GM12878 (cell line): ENCODE results near the gene FABP1. TPM values are rescaled to one million over a fixed set of nuclear protein-coding genes. Genes with fewer than 3 reads are reported as not detected.

Experiments used
- ATAC-seq: fragments of 200-7000 bp; cut with Tn5 transposase; 3 replicates; pipeline ENCODE4 v1.9.1; 2020; ENCODE audit warnings: mild to moderate bottlenecking, moderate library complexity
- BruUV-seq: library from RNA; stranded (reverse); fragments of 400-500 nt; replicated peaks from 2 replicates; lab custom pipeline; 2021; lab: Mats Ljungman, UMichigan
- CTCF ChIA-PET: fragments of 300-600 bp; sonication (Branson Sonifier 250); formaldehyde crosslinking; extraction: SDS; loops from one replicate; lab custom pipeline; 2021; ENCODE audit warnings: inconsistent platforms; lab: Yijun Ruan, JAX
- POLR2A ChIA-PET: fragments of 350-600 bp; formaldehyde crosslinking; extraction: SDS; loops from one replicate; lab custom pipeline; 2021; ENCODE audit warnings: inconsistent platforms; lab: Charles Lee
- RAD21 ChIA-PET: fragments of 300-600 bp; sonication (Branson Sonifier 250); formaldehyde crosslinking; loops from one replicate; lab custom pipeline; 2023; ENCODE audit warnings: antibody characterized with exemption; ENCODE audit not compliant: unreplicated experiment; lab: Charles Lee
- SMC1A ChIA-PET: fragments of 300-600 bp; sonication (Branson Sonifier 250); formaldehyde crosslinking; loops from one replicate; lab custom pipeline; 2023; ENCODE audit not compliant: unreplicated experiment, uncharacterized antibody; lab: Charles Lee
- DNase-seq: peaks from one replicate; pipeline ENCODE4 v3.0.0-alpha.2; 2011; ENCODE audit warnings: low read depth, low spot score
- FAIRE-seq: peaks from 3 replicates; lab custom pipeline; 2011; peaks lifted over from hg19 to GRCh38; lab: Jason Lieb, UNC
- H2AFZ ChIP-seq: 2 replicates; pipeline ENCODE4 v1.6.0; 2011; ENCODE audit warnings: low read depth, low read length, control low read depth; ENCODE audit not compliant: control insufficient read depth
- H3K27ac ChIP-seq: 2 replicates; pipeline ENCODE4 v1.5.1; 2011; ENCODE audit warnings: control low read depth; ENCODE audit not compliant: control insufficient read depth, insufficient read depth
- H3K27me3 ChIP-seq, 2 experiments: replicated peaks in 1 of 2; 2 replicates each; pipeline versions ENCODE4 v1.6.0 to v1.6.1; 2011; ENCODE audit warnings: low read length in 1 of 2; ENCODE audit not compliant: control insufficient read depth in 2 of 2, insufficient read depth in 2 of 2
- H3K36me3 ChIP-seq, 2 experiments: 2 replicates each; pipeline ENCODE4 v1.5.1; 2011; ENCODE audit warnings: low read length in 1 of 2; ENCODE audit not compliant: control insufficient read depth in 2 of 2, insufficient read depth in 2 of 2
- H3K4me1 ChIP-seq: 2 replicates; pipeline ENCODE4 v1.6.1; 2011; ENCODE audit warnings: mild to moderate bottlenecking, low read length, moderate library complexity, mixed read lengths; ENCODE audit not compliant: control insufficient read depth, insufficient read depth
- H3K4me2 ChIP-seq: 2 replicates; pipeline ENCODE4 v1.6.0; 2011; ENCODE audit warnings: control low read depth; ENCODE audit not compliant: control insufficient read depth, insufficient read depth
- H3K4me3 ChIP-seq: fragments of 200-600 bp; sonication (generic); 2 replicates; pipeline ENCODE4 v1.5.1; 2016
- H3K79me2 ChIP-seq: 2 replicates; pipeline ENCODE4 v1.6.0; 2011; ENCODE audit warnings: low read length; ENCODE audit not compliant: control insufficient read depth, insufficient read depth
- H3K9ac ChIP-seq: 2 replicates; pipeline ENCODE4 v1.8.0; 2011; ENCODE audit warnings: low read length, control low read depth, mixed read lengths; ENCODE audit not compliant: control insufficient read depth, insufficient read depth
- H3K9me3 ChIP-seq: replicated peaks from 3 replicates; pipeline ENCODE4 v1.5.1; 2011; ENCODE audit warnings: mild to moderate bottlenecking, low read length; ENCODE audit not compliant: control insufficient read depth, insufficient read depth
- H4K20me1 ChIP-seq: 2 replicates; pipeline ENCODE4 v1.6.0; 2011; ENCODE audit not compliant: control insufficient read depth, insufficient read depth
- CBFB ChIP-seq: IDR thresholded peaks from 2 replicates; pipeline ENCODE4 v1.6.1; 2016; ENCODE audit warnings: antibody characterized with exemption, low read depth
- IKZF2 ChIP-seq, 2 experiments: fragments of 450-650 bp; IDR thresholded peaks; 2 replicates each; pipeline ENCODE4 v1.6.1; 2017; ENCODE audit warnings: mild to moderate bottlenecking in 2 of 2, moderate library complexity in 2 of 2
- IRF5 ChIP-seq: fragments of 450-650 bp; IDR thresholded peaks from 2 replicates; pipeline ENCODE4 v1.6.1; 2017; ENCODE audit warnings: borderline replicate concordance
- POLR2AphosphoS5 ChIP-seq: IDR thresholded peaks from 2 replicates; pipeline ENCODE4 v1.6.1; 2011; ENCODE audit warnings: mild to moderate bottlenecking, low read length, inconsistent platforms
- RB1 ChIP-seq: fragments of 450-650 bp; formaldehyde crosslinking; IDR thresholded peaks from 2 replicates; pipeline ENCODE4 v1.6.1; 2017; ENCODE audit warnings: mild to moderate bottlenecking, borderline replicate concordance
- RFX5 ChIP-seq: IDR thresholded peaks from 2 replicates; pipeline ENCODE4 v1.6.1; 2011; ENCODE audit warnings: low read depth, low read length, improper control_type of control experiment
- SKIL ChIP-seq: fragments of 450-650 bp; IDR thresholded peaks from 2 replicates; pipeline ENCODE4 v1.6.1; 2017; ENCODE audit warnings: mild to moderate bottlenecking, low read depth, inconsistent platforms; ENCODE audit not compliant: poor library complexity, severe bottlenecking
- WGBS: methylation state at CpG from one replicate; pipeline ENCODE4 v1.1.6; 2016; ENCODE audit warnings: low lambda C conversion rate; ENCODE audit not compliant: insufficient replicate concordance, insufficient coverage; ENCODE audit errors: missing lambda C conversion rate; 5-methylcytosine and 5-hydroxymethylcytosine counted together
- in situ Hi-C: fragments of 300-500 bp; cut with MboI; formaldehyde crosslinking; loops from 9 replicates; pipeline ENCODE4 v1.14.3; 2018; ENCODE audit warnings: mixed read lengths
- intact Hi-C: fragments of 100-400 bp; cut with micrococcal nuclease; formaldehyde crosslinking; loops from one replicate; pipeline ENCODE4 v1.14.2; 2022; ENCODE audit not compliant: unreplicated experiment
- polyA plus RNA-seq, 11 experiments: library from polyadenylated mRNA; depleted of rRNA in 4 of 11; unstranded in 6 of 11; stranded (reverse) in 5 of 11; fragments of >200 nt; fragmentation: Nextera tagmentation in 4 of 11; fragmentation: Illumina TruSeq in 1 of 11; extraction: Ambion mirVana in 4 of 11; extraction: Trizol in 1 of 11; gene quantifications; 1 replicate in 1 of 11; 2 replicates in 10 of 11; pipeline versions ENCODE4 v1.2.1 to v1.2.3, GENCODE V29; 2011 to 2016; ENCODE audit warnings: inconsistent platforms in 2 of 11, missing spikeins in 2 of 11, low read depth in 1 of 11
- total RNA-seq, 4 experiments: library from RNA; depleted of rRNA in 3 of 4; stranded (reverse); fragments of >200 nt in 3 of 4; fragmentation: Illumina TruSeq in 1 of 4; extraction: Trizol in 1 of 4; gene quantifications; 2 replicates each; pipeline versions ENCODE4 v1.2.1 to v1.2.3, GENCODE V29; 2013 to 2021

Gene FABP1
- total and polyA plus RNA-seq, 10 of the 15 experiments (the other 5 are each of a cell fraction or from before 2014, with no cell fraction given), result not detected

- no peak for TF ChIP-seq RB1
- no peak for TF ChIP-seq SKIL
- no peak for TF ChIP-seq IRF5
- no peak for TF ChIP-seq CBFB
- TF ChIP-seq RFX5, result no peak
- TF ChIP-seq, all 136 proteins: peak for 0
Measured at GRCh38 chr2:88100489-88100858, 27.4 kb downstream of the FABP1 start (continued).

- POLR2A ChIA-PET, result no interaction called here
- 49% methylated on average over 5 of the region's 5 CpGs for WGBS
- RAD21 ChIA-PET, result no interaction called here
- ATAC-seq (no peak), DNase-seq (no peak), FAIRE-seq (no peak)
- BruUV-seq, result no TSS peak
- SMC1A ChIA-PET, result no interaction called here
- TF ChIP-seq POLR2AphosphoS5, result no peak
- TF ChIP-seq IKZF2 (IDR thresholded peaks at IDR 0.05), result no peak
- Histone ChIP-seq H3K4me3 (no peak overlapping the region), H3K9me3 (no peaks in the 10 kb centered on the region), H4K20me1 (no peaks in the 10 kb centered on the region), H3K27ac (no peak overlapping the region), H3K36me3 (no peaks in the 10 kb centered on the region), H3K27me3 (peaks cover 0 to 2% of the 10 kb centered on the region in 2 experiments; a peak in 1 of 4 replicates), H3K4me1 (no peaks in the 10 kb centered on the region), H2AFZ (no peak overlapping the region), H3K79me2 (no peaks in the 10 kb centered on the region), H3K9ac (no peak overlapping the region), H3K4me2 (no peak overlapping the region)
- CTCF ChIA-PET, result no interaction called here
- in situ Hi-C loops (no loop called here), intact Hi-C loops (loop anchor here (10.0 kb wide), 1 partner anchor 65 kb away; no protein-coding TSS in a partner anchor)
Measured at GRCh38 chr2:88099798-88100488, 27.9 kb downstream of the FABP1 start.
